ENCODE results near the gene RNF150.

DNA sequence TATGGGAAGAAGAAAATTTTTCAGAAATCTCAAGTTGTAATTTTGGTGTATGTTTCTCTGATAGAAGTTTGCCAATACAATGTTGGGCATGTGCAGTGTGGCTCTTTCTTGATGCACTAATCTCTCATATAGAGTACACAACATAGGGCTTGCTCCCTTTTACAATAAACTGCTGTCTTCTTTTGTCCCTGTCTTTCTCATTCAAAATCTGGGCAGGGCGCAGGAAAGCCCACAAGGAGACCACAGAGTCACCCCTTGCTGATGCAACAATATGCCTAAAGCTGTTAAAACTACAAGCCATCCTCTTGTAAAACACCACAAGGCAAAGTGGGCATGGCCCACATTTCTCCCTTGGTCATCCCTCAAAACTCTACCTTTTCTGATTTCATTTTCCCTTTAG is 313.7 kb downstream of the RNF150 start:
- TF ChIP-seq EZH2 (IDR thresholded peaks at IDR 0.05; ENCODE audit: borderline replicate concordance, low read depth, low read length, poor library complexity, severe bottlenecking): no peak
- TF ChIP-seq, protein P1, sequence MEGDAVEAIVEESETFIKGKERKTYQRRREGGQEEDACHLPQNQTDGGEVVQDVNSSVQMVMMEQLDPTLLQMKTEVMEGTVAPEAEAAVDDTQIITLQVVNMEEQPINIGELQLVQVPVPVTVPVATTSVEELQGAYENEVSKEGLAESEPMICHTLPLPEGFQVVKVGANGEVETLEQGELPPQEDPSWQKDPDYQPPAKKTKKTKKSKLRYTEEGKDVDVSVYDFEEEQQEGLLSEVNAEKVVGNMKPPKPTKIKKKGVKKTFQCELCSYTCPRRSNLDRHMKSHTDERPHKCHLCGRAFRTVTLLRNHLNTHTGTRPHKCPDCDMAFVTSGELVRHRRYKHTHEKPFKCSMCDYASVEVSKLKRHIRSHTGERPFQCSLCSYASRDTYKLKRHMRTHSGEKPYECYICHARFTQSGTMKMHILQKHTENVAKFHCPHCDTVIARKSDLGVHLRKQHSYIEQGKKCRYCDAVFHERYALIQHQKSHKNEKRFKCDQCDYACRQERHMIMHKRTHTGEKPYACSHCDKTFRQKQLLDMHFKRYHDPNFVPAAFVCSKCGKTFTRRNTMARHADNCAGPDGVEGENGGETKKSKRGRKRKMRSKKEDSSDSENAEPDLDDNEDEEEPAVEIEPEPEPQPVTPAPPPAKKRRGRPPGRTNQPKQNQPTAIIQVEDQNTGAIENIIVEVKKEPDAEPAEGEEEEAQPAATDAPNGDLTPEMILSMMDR (conservative IDR thresholded peaks at IDR 0.05; ENCODE audit: low read depth, low read length): no peak

All from A673 (cell line).